ENCODE data around the gene CTDP1.

DNA sequence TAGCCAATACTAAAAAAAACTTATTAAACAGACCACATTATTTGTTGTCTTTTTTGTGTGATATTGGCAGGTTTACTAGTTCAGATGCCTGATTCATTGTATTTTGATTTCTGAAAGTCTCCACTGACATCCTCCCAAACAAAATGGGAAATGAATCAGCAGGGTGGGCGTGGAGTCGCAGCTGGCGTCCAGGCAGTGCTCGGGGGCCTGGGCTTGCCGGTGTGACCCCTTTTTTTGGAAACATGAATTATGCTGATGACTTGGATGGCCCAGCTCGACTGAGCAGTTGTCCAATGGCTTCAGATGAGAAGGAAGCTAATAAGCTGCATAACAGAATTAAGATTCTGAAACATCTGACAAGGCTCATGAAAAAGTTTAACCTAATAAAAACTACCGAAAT lies 116.4 kb downstream of the CTDP1 start:
- TF ChIP-seq, protein P1, sequence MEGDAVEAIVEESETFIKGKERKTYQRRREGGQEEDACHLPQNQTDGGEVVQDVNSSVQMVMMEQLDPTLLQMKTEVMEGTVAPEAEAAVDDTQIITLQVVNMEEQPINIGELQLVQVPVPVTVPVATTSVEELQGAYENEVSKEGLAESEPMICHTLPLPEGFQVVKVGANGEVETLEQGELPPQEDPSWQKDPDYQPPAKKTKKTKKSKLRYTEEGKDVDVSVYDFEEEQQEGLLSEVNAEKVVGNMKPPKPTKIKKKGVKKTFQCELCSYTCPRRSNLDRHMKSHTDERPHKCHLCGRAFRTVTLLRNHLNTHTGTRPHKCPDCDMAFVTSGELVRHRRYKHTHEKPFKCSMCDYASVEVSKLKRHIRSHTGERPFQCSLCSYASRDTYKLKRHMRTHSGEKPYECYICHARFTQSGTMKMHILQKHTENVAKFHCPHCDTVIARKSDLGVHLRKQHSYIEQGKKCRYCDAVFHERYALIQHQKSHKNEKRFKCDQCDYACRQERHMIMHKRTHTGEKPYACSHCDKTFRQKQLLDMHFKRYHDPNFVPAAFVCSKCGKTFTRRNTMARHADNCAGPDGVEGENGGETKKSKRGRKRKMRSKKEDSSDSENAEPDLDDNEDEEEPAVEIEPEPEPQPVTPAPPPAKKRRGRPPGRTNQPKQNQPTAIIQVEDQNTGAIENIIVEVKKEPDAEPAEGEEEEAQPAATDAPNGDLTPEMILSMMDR (IDR thresholded peaks at IDR 0.05), result no peak
- no peak for TF ChIP-seq POLR2AphosphoS5 (IDR thresholded peaks at IDR 0.05)
- TF ChIP-seq POLR2A (IDR thresholded peaks at IDR 0.05), result no peak
